Cerebellar nuclear complex (tissue), 1 donor: ENCODE data around the gene EIF4E2.

ENCODE experiments used
- DNase-seq, 2 experiments: peaks; one replicate each; lab custom pipeline; 2025; lab: John Stamatoyannopoulos, UW

The EIF4E2 gene

GRCh38 chr2:232538671-232539070 is 11.8 kb upstream of the EIF4E2 start:
- no peak for DNase-seq

DNA sequence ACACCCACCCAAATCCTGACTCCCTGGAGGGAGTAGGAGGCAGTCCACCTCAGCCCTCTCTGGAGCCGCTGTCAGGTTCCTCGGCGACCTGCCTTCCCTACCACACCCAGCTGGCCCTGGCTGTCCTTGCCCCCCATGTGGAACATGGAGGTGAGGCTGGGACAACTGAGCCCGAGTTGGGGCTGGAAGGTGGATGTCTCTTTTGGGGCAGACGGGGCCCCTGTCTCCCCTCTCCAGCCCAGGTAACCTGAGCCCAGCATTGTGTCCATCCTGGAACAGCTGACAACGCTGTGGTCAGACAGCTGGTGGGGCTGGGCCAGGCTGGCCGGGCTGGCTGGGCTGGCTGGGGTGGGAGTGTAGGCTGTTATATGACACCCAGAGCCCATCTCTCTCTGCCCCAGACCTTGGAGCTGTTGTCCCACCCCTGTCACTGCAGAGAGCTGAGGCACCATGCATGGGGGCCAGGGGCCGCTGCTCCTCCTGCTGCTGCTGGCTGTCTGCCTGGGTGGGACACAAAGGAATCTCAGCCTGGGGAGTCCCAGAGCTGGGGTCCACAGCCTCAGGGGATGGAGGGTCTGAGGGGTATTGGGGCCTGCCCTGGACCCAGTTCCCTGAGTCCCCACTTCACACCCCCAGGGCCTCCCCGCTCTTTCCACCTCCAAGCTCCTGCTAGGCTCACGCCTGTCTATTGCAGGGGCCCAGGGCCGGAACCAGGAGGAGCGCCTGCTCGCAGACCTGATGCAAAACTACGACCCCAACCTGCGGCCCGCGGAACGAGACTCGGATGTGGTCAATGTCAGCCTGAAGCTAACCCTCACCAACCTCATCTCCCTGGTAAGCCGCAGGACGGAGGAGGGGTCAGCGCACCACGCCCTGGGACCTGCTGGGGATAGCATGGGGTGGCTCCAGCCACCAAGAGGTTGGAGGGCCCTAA is 10.9 kb upstream of the EIF4E2 start, which contains the start of gene CHRNG:
Gene CHRNG, plus strand, starts transcription at position 395 of the 934 bp plus-strand sequence. Its CDS starts 56 bp downstream, at position 451.
- no peak for DNase-seq

DNA sequence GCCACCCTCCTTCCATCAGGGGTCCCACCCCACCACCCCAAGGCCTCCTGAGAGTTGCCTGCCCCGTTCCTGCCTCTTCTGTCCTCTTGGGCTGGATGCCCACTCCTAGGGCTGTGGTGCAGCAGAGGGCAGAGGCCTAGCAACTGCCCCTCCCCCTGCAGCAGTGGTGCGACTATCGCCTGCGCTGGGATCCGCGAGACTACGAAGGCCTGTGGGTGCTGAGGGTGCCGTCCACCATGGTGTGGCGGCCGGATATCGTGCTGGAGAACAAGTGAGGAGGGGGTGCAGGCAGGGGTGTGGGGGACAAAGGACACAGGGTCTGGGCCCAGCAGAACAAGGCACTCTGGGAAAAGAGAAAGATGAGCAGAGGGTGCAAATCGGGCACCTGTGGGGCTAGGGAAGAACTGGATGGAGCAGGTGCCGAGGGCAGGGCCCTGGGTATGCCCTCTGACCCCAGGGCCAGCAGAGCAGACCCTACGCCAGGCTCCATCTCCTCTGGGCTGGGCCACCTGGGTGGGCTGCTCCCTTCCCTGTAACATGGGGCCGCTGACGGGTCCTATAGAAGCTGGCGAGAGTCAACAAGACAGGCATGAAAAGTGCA is 9.9 kb upstream of the EIF4E2 start:
- DNase-seq, result no peak

- no peak for DNase-seq
Observed at GRCh38 chr2:232541195-232541960, 9.1 kb upstream of the EIF4E2 start.

- DNase-seq, result no peak
Observed at GRCh38 chr2:232541961-232542714, 8.4 kb upstream of the EIF4E2 start.

DNA sequence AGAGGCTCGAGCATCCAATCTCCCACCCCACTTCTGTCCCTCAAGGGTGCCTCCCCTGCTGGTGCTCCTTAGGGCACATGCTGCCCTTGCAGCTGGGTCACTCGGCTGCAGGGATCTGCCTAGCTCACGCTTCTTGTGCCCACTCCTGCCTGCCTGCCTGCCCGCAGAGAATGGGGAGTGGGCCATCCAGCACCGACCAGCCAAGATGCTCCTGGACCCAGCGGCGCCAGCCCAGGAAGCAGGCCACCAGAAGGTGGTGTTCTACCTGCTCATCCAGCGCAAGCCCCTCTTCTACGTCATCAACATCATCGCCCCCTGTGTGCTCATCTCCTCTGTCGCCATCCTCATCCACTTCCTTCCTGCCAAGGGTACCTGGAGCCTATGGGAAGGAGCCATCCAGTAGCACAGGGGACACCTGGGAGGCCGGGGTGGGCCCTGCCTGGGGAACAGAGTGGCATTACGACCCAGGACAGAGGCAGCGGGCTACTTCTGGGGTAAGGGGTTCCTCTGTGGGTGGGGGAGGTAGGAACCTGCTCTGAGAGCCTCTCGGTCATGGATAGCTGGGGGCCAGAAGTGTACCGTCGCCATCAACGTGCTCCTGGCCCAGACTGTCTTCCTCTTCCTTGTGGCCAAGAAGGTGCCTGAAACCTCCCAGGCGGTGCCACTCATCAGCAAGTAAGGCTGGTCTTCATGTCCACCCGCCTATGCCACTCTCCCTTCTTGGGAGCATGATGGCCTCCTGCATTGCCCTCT is 7.6 kb upstream of the EIF4E2 start:
- no peak for DNase-seq

DNA sequence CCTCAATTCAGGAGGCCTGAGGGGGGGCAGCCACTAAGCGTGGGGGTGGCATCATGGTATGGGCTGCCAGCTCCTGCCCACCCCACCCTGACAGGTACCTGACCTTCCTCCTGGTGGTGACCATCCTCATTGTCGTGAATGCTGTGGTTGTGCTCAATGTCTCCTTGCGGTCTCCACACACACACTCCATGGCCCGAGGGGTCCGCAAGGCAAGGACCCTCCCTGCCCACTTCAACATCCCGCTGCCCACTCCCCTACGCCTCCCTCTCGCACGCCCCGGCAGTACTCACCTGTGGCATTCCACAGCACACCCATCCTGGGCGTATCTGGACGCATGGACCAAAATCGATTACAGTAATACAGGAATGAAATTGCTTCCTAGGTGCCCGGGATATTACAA is 7.0 kb upstream of the EIF4E2 start:
- no peak for DNase-seq

GRCh38 chr2:232543928-232544631 is 6.4 kb upstream of the EIF4E2 start:
- DNase-seq, result no peak

GRCh38 chr2:232544674-232545073 is 5.8 kb upstream of the EIF4E2 start:
- no peak for DNase-seq

DNA sequence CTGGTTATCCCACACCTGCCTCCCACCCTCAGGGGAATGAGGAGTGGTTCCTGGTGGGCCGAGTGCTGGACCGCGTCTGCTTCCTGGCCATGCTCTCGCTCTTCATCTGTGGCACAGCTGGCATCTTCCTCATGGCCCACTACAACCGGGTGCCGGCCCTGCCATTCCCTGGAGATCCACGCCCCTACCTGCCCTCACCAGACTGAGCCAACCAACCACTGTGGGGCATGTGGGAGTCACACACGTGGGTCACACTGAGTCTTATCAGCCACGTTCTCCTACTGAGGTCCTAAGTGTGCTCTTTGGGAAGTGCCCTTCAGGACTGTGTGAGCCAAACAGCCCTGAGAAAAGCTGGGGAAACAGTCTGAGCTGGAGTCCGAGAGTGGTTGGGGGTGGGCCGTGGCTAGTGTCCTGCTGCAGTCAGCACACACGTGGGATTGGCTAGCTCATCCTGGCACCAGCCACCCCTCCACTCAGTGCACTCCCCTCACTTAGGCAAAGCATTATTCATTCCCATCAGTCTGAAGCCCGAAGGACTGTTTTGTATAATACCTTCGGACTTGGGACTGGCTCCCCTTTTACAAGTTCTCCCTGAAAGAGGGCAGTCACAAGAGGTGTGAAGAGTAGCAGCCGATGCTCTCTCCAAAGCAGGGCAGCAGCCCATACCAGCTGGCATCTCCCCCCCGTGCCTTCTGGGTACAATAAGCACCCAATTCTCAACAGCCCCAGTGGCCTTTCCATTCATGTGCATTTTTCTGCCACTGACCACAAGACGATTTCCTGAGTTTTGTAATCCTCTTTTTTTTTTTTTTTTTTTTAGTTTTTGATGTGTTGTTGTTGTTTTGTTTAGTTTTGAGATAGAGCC is 4.7 kb upstream of the EIF4E2 start:
- no peak for DNase-seq

- DNase-seq, result no peak
Observed at GRCh38 chr2:232547991-232548390, 2.5 kb upstream of the EIF4E2 start.

DNA sequence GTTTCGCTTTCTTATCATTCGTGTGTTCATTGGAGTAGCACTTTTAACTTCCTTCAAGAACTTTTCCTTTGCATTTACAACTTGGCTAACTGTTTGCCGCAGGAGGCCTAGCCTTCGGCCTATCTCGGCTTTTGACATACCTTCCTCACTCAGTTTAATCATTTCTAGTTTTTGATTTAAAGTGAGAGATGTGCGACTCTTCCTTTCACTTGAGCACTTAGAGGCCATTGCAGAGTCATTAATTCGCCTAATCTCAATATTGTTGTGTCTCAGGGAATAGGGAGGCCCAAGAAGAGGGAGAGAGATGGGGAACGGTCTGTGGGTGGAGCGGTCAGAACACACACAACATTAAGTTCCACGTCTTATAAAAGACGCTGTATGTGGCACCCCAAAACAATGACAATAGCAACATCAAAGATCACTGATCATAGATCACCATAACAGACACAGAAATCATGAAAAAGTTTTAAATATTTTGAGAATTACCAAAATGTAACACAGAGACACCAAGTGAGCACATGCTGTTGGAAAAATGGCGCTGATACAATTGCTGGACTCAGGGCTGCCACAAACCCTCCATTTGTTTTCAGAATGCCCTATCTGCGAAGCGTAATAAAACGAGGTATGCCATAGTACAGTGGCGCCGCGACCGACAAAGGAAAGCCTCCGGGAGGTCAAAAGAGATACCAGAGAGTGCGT is 685 bp upstream of the EIF4E2 start:
- no peak for DNase-seq

DNA sequence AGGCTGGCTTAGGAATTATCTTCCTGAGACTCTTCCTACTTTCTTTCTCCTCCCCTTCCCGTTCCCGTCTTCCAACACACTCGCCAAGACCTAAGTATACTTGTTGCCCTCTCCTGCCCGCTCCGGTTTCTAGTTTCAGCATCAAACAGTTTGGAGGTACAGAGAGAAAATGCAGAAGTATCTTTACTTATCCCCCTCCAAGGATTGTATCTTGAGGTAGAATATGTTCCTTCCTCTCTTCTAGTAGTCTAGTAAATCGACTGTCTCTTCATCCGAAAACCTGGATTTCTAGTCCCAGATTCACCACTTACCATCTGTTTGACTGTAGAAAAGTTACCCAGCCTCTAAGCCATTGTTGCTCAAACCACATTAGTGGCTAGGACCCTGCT is 755 bp downstream of the EIF4E2 start:
- no peak for DNase-seq

DNA sequence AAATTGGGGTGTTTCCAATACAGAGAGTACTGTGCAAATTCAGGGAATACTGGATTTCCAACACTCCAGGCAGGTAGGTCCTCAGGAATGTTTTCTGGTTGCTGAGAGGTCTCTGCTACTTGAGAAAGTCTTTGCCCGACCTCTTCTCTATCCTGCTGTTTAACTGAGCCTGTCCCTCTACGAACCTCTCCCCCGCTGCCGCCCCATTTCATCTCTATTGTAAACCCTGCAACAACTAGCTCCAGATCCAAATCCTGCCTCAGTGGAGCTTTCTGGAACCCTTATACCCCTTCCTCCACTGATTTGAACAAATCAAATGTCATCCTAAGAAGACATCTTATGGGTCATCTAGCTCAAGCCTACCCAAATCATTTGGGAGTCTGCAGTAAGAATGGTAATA is 1.3 kb downstream of the EIF4E2 start:
- no peak for DNase-seq

GRCh38 chr2:232556426-232556825 is 5.9 kb downstream of the EIF4E2 start:
- DNase-seq, result no peak

DNA sequence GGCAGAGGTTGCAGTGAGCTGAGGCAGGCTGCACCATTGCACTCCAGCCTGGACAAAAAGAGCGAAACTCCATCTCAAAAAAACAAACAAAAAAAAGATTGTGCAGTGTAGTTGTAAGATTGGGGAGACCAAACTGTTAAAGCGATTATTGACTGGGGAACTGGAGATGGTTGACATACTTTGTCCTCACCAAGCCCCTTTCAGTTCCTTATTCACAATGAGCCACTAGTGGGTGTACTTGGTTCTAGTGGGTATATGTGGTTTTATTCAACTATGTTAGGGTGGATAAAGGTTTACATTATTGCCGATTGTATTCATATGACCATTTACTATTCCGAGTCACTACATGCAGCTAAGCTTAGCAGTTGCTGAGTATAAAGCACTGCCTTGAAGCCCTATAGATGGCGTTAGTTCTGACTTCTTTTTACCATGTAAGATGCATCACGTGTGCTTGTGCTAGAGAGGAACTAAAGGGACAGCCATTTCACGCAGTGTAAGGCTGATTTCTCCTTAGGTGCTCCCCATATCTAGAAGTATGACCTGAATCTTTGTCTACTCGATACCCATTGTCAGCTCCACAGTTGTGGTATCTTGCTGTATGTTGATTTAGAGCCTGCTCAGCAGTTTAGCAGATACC is 12.1 kb downstream of the EIF4E2 start:
- DNase-seq, result no peak

DNA sequence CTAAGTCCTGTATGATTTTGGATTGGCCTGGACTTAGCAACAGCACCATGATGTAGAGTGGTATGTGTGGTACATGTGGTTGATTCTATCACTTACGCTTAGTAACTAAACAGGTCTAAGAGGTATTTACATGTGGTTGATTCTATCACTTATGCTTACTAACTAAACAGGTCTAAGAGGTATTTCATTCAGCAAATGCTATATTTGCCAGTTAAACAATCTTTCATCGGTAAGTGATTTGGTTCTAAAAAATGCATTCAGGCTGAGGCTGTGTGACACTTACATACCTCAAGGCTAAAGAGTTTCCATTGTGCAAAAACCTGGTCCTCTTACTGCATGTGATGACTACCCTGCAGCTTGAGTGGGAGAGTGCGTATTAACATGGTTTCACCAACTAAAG is 13.1 kb downstream of the EIF4E2 start:
- DNase-seq, result no peak

GRCh38 chr2:232567721-232568120 is 17.2 kb downstream of the EIF4E2 start:
- no peak for DNase-seq
